Hepatocyte (in vitro differentiated cells): ENCODE data around the gene SIGLECL1. TPM values are rescaled to one million over a fixed set of nuclear protein-coding genes. Genes with fewer than 3 reads are reported as not detected.
"Not testable (repeated sequence)": the region's sequence is repeated elsewhere in the genome, so short reads cannot be mapped to it uniquely, and the experiment has no call there.

Source experiments
- DNase-seq: peaks from one replicate; pipeline ENCODE4 v3.0.0-alpha.2; 2016; ENCODE audit warnings: low spot score
- H2AFZ ChIP-seq: fragments of 200-600 bp; sonication (generic); 2 replicates; pipeline ENCODE4 v1.6.0; 2016; ENCODE audit warnings: antibody characterized with exemption, mild to moderate bottlenecking
- H3K27ac ChIP-seq: fragments of 200-600 bp; sonication (generic); 2 replicates; pipeline ENCODE4 v1.5.1; 2016; ENCODE audit warnings: mild to moderate bottlenecking
- H3K27me3 ChIP-seq: fragments of 200-600 bp; sonication (generic); 2 replicates; pipeline ENCODE4 v1.6.1; 2016
- H3K36me3 ChIP-seq: fragments of 200-600 bp; sonication (generic); replicated peaks from 2 replicates; pipeline ENCODE4 v1.5.1; 2016; ENCODE audit warnings: low read depth; ENCODE audit not compliant: insufficient read depth
- H3K4me1 ChIP-seq: fragments of 200-600 bp; sonication (generic); 2 replicates; pipeline ENCODE4 v1.5.1; 2016; ENCODE audit warnings: mild to moderate bottlenecking, moderate library complexity; ENCODE audit not compliant: insufficient read depth
- H3K4me2 ChIP-seq: fragments of 200-600 bp; sonication (generic); 2 replicates; pipeline ENCODE4 v1.6.0; 2016
- H3K4me3 ChIP-seq: fragments of 200-600 bp; sonication (generic); 2 replicates; pipeline ENCODE4 v1.5.1; 2016; ENCODE audit warnings: mild to moderate bottlenecking
- H3K79me2 ChIP-seq: fragments of 200-600 bp; sonication (generic); 2 replicates; pipeline ENCODE4 v1.6.0; 2017; ENCODE audit warnings: mild to moderate bottlenecking
- H3K9me2 ChIP-seq: fragments of 200-600 bp; sonication (generic); replicated peaks from 2 replicates; pipeline ENCODE4 v1.6.0; 2017; ENCODE audit warnings: mild to moderate bottlenecking; ENCODE audit not compliant: insufficient read depth
- H3K9me3 ChIP-seq: fragments of 200-600 bp; sonication (generic); 2 replicates; pipeline ENCODE4 v1.5.1; 2016; ENCODE audit warnings: low read depth, mild to moderate bottlenecking
- H4K20me1 ChIP-seq: fragments of 200-600 bp; sonication (generic); 2 replicates; pipeline ENCODE4 v1.6.0; 2016; ENCODE audit warnings: mild to moderate bottlenecking; ENCODE audit not compliant: insufficient read depth, poor library complexity, severe bottlenecking
- CTCF ChIP-seq: fragments of 200-600 bp; sonication (generic); IDR thresholded peaks from 2 replicates; pipeline ENCODE4 v1.5.1; 2016; ENCODE audit warnings: antibody characterized with exemption, mild to moderate bottlenecking; ENCODE audit not compliant: poor library complexity
- EZH2 ChIP-seq: fragments of 200-600 bp; sonication (generic); IDR thresholded peaks from 2 replicates; pipeline ENCODE4 v1.6.1; 2016; ENCODE audit warnings: antibody characterized with exemption, mild to moderate bottlenecking, borderline replicate concordance
- EZH2phosphoT487 ChIP-seq: fragments of 200-600 bp; sonication (generic); IDR thresholded peaks from one replicate; pipeline ENCODE4 v1.6.1; 2018; ENCODE audit warnings: antibody characterized with exemption, mild to moderate bottlenecking, low read depth, moderate library complexity; ENCODE audit not compliant: unreplicated experiment, severe bottlenecking
- WGBS: methylation state at CpG from one replicate; pipeline ENCODE4 v1.1.6; 2016; ENCODE audit warnings: low lambda C conversion rate; ENCODE audit errors: missing lambda C conversion rate; 5-methylcytosine and 5-hydroxymethylcytosine counted together
- polyA plus RNA-seq: library from polyadenylated mRNA; unstranded; fragments of >200 nt; fragmentation: Nextera tagmentation; extraction: Ambion mirVana; gene quantifications from 2 replicates; pipeline ENCODE4 v1.2.1, GENCODE V29; 2016
- total RNA-seq: library from RNA; depleted of rRNA; stranded (reverse); fragments of >200 nt; gene quantifications from 2 replicates; pipeline ENCODE4 v1.2.3, GENCODE V29; 2014

SIGLECL1 gene
- total and polyA plus RNA-seq, 2 experiments from 2014 or later = not detected

- H3K79me2 ChIP-seq = no peaks in the 10 kb centered on the region
- no peak overlapping the region for H3K4me2 ChIP-seq
- H3K4me3 ChIP-seq = no peak overlapping the region
- no peak for DNase-seq
- no peak for TF ChIP-seq EZH2phosphoT487
- no peak for TF ChIP-seq CTCF
- TF ChIP-seq EZH2 = no peak
- no peaks in the 10 kb centered on the region for H4K20me1 ChIP-seq
- 70% methylated on average over 3 of the region's 3 CpGs for WGBS
- peaks cover 7% of the 10 kb centered on the region for H3K27me3 ChIP-seq
- H3K27ac ChIP-seq = no peak overlapping the region
- H3K36me3 ChIP-seq = no peaks in the 10 kb centered on the region
- no peak overlapping the region for H2AFZ ChIP-seq
- no peaks in the 10 kb centered on the region for H3K9me3 ChIP-seq
- H3K4me1 ChIP-seq = no peaks in the 10 kb centered on the region
- no peaks in the 10 kb centered on the region for H3K9me2 ChIP-seq
Measured at GRCh38 chr19:51224163-51224641, 26.7 kb upstream of the SIGLECL1 start.

GRCh38 chr19:51224898-51225393 lies 25.9 kb upstream of the SIGLECL1 start, which contains the start of gene CD33:
CD33 (plus strand) TSS chr19:51225080; CDS start chr19:51225119, 39 bp downstream.
- 90% methylated on average over 11 of the region's 11 CpGs for WGBS
- not testable (repeated sequence) for H3K4me1 ChIP-seq, H3K4me2 ChIP-seq, H4K20me1 ChIP-seq, H3K27me3 ChIP-seq, H3K9me3 ChIP-seq, H3K36me3 ChIP-seq, H3K27ac ChIP-seq, H3K9me2 ChIP-seq, H2AFZ ChIP-seq, DNase-seq, H3K4me3 ChIP-seq, H3K79me2 ChIP-seq

- Histone ChIP-seq H3K4me3 (no peak overlapping the region), H3K4me2 (no peak overlapping the region), H3K79me2 (no peaks in the 10 kb centered on the region), H3K9me2 (no peaks in the 10 kb centered on the region), H3K9me3 (no peaks in the 10 kb centered on the region), H3K27ac (no peak overlapping the region), H3K27me3 (peaks cover 7% of the 10 kb centered on the region), H4K20me1 (no peaks in the 10 kb centered on the region), H2AFZ (no peak overlapping the region), H3K4me1 (no peaks in the 10 kb centered on the region), H3K36me3 (no peaks in the 10 kb centered on the region)
- 69% methylated on average over 3 of the region's 3 CpGs for WGBS
- TF ChIP-seq EZH2 (no peak), EZH2phosphoT487 (no peak), CTCF (no peak)
- no peak for DNase-seq
Measured at GRCh38 chr19:51226067-51226466, 24.8 kb upstream of the SIGLECL1 start.

DNA sequence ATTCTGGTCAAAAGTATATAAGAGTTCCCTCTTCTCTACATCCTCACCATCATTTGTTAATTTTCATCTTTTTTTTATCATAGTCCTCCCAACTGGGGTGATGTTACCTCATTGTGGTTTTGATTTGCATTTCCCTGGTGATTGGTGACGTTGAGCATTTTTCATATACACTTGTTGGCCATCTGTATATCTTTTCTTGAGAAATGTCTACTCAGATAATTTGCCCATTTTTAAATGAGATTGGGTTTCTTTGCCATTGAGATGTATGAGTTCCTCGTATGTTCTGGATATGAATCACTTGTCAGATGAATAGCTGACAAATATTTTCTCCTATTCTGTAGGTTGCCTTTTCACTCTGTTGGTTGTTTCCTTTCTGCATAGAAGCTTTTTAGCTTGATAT lies 23.6 kb upstream of the SIGLECL1 start:
- no peaks in the 10 kb centered on the region for H3K4me1 ChIP-seq
- peaks cover 7% of the 10 kb centered on the region for H3K27me3 ChIP-seq
- no peak overlapping the region for H3K4me3 ChIP-seq
- no peak overlapping the region for H3K4me2 ChIP-seq
- no peak for DNase-seq
- no peaks in the 10 kb centered on the region for H4K20me1 ChIP-seq
- no peaks in the 10 kb centered on the region for H3K9me3 ChIP-seq
- no peak for TF ChIP-seq EZH2
- TF ChIP-seq CTCF = no peak
- TF ChIP-seq EZH2phosphoT487 = no peak
- no peaks in the 10 kb centered on the region for H3K9me2 ChIP-seq
- H3K36me3 ChIP-seq = no peaks in the 10 kb centered on the region
- WGBS = 79% methylated on average over 2 of the region's 2 CpGs
- H3K79me2 ChIP-seq = no peaks in the 10 kb centered on the region
- no peak overlapping the region for H3K27ac ChIP-seq
- H2AFZ ChIP-seq = no peak overlapping the region
